OCI-LY3 (cell line): ENCODE results near the gene NBPF14.
"Not testable (repeated sequence)": the region's sequence is repeated elsewhere in the genome, so short reads cannot be mapped to it uniquely, and the experiment has no call there.

Experiments
- H2AFZ ChIP-seq: fragments of 200-600, 300-600 bp; shearing (Covaris generic); 2 replicates; pipeline ENCODE4 v1.6.0; 2014; ENCODE audit warnings: antibody characterized with exemption, low read depth, low read length
- H3K27ac ChIP-seq: fragments of 200-600, 300-600 bp; sonication (generic); 2 replicates; pipeline ENCODE4 v1.5.1; 2014; ENCODE audit warnings: mild to moderate bottlenecking, low read length, moderate library complexity, mixed read lengths
- H3K27me3 ChIP-seq: fragments of 200-600, 300-600 bp; sonication (generic); 2 replicates; pipeline ENCODE4 v1.6.1; 2014; ENCODE audit warnings: low read depth, low read length, mixed read lengths
- H3K36me3 ChIP-seq: fragments of 200-600, 300-600 bp; sonication (generic); replicated peaks from 2 replicates; pipeline ENCODE3; 2014; ENCODE audit warnings: low read depth, low read length, mixed read lengths
- H3K4me1 ChIP-seq: fragments of 300-600, 200-600 bp; sonication (generic); 2 replicates; pipeline ENCODE4 v1.6.1; 2014; ENCODE audit warnings: low read length, mixed read lengths
- H3K4me2 ChIP-seq: fragments of 200-600, 300-600 bp; sonication (generic); 2 replicates; pipeline ENCODE4 v1.6.1; 2014; ENCODE audit warnings: low read length, mixed read lengths
- H3K4me3 ChIP-seq: fragments of 300-600, 200-600 bp; sonication (generic); 2 replicates; pipeline ENCODE4 v1.5.1; 2014; ENCODE audit warnings: antibody characterized with exemption, mild to moderate bottlenecking, low read length, moderate library complexity
- H3K79me2 ChIP-seq: fragments of 300-600, 200-600 bp; shearing (Covaris generic); 2 replicates; pipeline ENCODE4 v1.6.1; 2014; ENCODE audit warnings: mild to moderate bottlenecking, low read length, mixed read lengths
- H3K9ac ChIP-seq: fragments of 300-600, 200-600 bp; shearing (Covaris generic); 2 replicates; pipeline ENCODE4 v1.6.0; 2014; ENCODE audit warnings: mild to moderate bottlenecking, low read length, moderate library complexity
- H3K9me3 ChIP-seq: fragments of 200-600, 300-600 bp; shearing (Covaris generic); 2 replicates; pipeline ENCODE4 v1.6.1; 2014; ENCODE audit warnings: low read length, mixed read lengths; ENCODE audit not compliant: insufficient read depth
- H4K20me1 ChIP-seq: fragments of 200-600, 300-600 bp; sonication (generic); 2 replicates; pipeline ENCODE4 v1.6.1; 2016; ENCODE audit warnings: low read length, mixed read lengths; ENCODE audit not compliant: insufficient read depth

The NBPF14 gene

GRCh38 chr1:148595911-148596310 lies at the start of gene NBPF14:
Gene NBPF14 (minus strand): TSS chr1:148596011. CDS start chr1:148595717, 294 bp downstream.
- H3K36me3 ChIP-seq, H2AFZ ChIP-seq, H3K4me1 ChIP-seq, H3K4me3 ChIP-seq, H3K9me3 ChIP-seq, H3K4me2 ChIP-seq, H3K9ac ChIP-seq, H3K27me3 ChIP-seq, H3K27ac ChIP-seq, H4K20me1 ChIP-seq, H3K79me2 ChIP-seq: not testable (repeated sequence)

- not testable (repeated sequence) for H3K9ac ChIP-seq, H2AFZ ChIP-seq, H3K9me3 ChIP-seq, H3K4me1 ChIP-seq, H3K27ac ChIP-seq, H3K36me3 ChIP-seq, H3K4me2 ChIP-seq, H3K27me3 ChIP-seq, H4K20me1 ChIP-seq, H3K4me3 ChIP-seq, H3K79me2 ChIP-seq
Observed at GRCh38 chr1:148625451-148625850, 29.6 kb upstream of the NBPF14 start.

DNA sequence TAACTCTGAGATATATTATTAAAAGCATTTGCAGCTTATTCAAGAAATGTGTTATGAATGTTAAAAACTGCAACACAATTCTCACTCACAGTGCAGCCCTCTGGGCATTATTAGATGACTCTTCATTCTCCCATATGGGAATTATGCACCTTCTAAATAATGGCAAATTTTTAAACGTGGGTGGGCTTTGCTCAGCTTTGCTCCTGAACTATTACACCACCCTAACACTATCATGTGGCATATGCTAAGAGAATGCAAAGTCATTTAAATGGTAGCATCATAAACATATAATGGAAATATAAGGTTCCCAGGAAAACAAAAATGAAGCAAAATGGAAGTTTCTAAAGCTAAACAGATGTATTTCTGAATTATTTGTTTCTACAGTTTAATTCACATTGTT lies 22.4 kb upstream of the NBPF14 start:
- not testable (repeated sequence) for H3K9me3 ChIP-seq, H3K4me1 ChIP-seq, H3K4me2 ChIP-seq, H2AFZ ChIP-seq, H3K4me3 ChIP-seq, H3K27ac ChIP-seq, H3K27me3 ChIP-seq, H3K79me2 ChIP-seq, H3K9ac ChIP-seq, H4K20me1 ChIP-seq, H3K36me3 ChIP-seq

GRCh38 chr1:148605266-148605665 lies 9.5 kb upstream of the NBPF14 start:
- not testable (repeated sequence) for H3K4me3 ChIP-seq, H3K79me2 ChIP-seq, H3K9me3 ChIP-seq, H4K20me1 ChIP-seq, H3K4me2 ChIP-seq, H3K4me1 ChIP-seq, H2AFZ ChIP-seq, H3K27ac ChIP-seq, H3K9ac ChIP-seq, H3K36me3 ChIP-seq, H3K27me3 ChIP-seq

GRCh38 chr1:148595360-148595759 lies 451 bp downstream of the NBPF14 start:
- H4K20me1 ChIP-seq, H3K9me3 ChIP-seq, H3K4me3 ChIP-seq, H3K79me2 ChIP-seq, H3K4me1 ChIP-seq, H3K27me3 ChIP-seq, H3K9ac ChIP-seq, H3K27ac ChIP-seq, H3K4me2 ChIP-seq, H2AFZ ChIP-seq, H3K36me3 ChIP-seq: not testable (repeated sequence)

DNA sequence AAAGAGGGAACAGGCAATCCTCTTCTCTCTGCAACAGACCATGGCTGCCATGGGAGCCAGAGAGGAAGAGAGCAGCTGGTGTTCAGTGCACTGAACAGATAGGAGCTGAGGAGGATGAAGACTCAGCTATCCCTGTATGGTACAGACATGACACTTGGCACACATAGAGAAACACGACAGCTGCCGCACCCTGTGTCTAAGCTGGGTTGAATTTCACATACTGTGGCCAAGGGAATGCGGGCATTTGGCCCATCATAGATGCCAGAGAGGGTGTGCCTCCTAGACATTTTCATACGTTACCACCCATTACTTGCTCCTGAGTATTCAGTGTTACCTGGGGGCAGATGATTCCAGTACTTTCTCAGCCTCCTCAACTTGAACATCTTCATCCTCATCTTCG lies 4.7 kb downstream of the NBPF14 start:
- not testable (repeated sequence) for H3K4me2 ChIP-seq, H3K27ac ChIP-seq, H3K9ac ChIP-seq

DNA sequence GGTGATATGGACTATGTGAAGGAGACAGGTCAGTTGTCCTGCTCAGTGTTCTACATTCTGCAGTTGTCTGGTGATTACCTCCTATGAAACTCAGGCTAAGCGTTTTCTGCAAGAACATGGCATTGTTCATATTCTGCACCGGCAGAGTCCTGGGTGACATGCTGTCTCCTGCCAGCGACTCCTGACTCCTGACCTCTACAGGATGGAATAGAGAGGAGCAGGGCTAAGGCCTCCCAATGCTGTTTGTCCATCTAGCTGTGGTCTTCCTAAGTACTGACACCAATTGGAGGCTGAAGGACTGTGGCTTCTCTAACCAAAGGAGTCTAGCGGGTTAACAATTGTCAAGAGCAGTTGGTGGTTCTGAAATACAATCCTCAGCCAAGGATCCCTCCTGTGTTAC lies 63.7 kb downstream of the NBPF14 start:
- H3K4me2 ChIP-seq, H3K4me1 ChIP-seq, H4K20me1 ChIP-seq, H3K9me3 ChIP-seq, H3K27me3 ChIP-seq, H3K27ac ChIP-seq, H3K79me2 ChIP-seq, H3K36me3 ChIP-seq, H2AFZ ChIP-seq, H3K9ac ChIP-seq, H3K4me3 ChIP-seq: not testable (repeated sequence)

More for the DNA sequence above, 4.7 kb downstream of the NBPF14 start:
- H3K9me3 ChIP-seq, H3K4me3 ChIP-seq, H2AFZ ChIP-seq, H3K36me3 ChIP-seq, H4K20me1 ChIP-seq, H3K27me3 ChIP-seq, H3K4me1 ChIP-seq, H3K79me2 ChIP-seq: not testable (repeated sequence)

GRCh38 chr1:148529101-148529567 lies 66.7 kb downstream of the NBPF14 start:
- H2AFZ ChIP-seq, H3K9me3 ChIP-seq, H3K9ac ChIP-seq, H3K4me1 ChIP-seq, H3K27ac ChIP-seq, H3K36me3 ChIP-seq, H3K27me3 ChIP-seq, H4K20me1 ChIP-seq, H3K79me2 ChIP-seq: not testable (repeated sequence)
- peak overlapping the region; percentile 57 for H3K4me3 ChIP-seq
- peak overlapping the region; percentile 42; the same call in 1 of the 2 replicates for H3K4me2 ChIP-seq

DNA sequence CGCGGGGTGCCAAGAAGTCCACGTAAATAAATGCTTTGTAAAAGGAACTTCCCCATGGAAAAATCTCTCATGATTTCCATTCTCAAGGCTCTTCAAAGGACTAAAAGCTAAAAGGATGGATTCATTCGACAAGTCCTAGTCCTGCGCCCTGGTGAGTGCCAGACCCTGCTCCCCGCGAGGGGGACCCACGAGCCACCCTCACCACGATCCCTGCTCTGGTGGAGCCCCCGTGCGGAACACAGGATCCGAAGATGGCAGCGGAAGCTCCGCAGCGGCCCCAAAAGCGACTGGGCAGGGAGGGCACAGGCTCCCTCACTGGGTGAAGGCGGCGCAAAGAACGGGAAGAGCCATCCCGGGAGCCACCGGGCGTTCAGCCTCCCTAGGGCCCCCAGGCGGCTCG lies 67.2 kb downstream of the NBPF14 start:
- H3K27me3 ChIP-seq, H3K4me1 ChIP-seq, H3K4me3 ChIP-seq, H3K9ac ChIP-seq, H3K79me2 ChIP-seq, H4K20me1 ChIP-seq, H3K9me3 ChIP-seq, H2AFZ ChIP-seq, H3K36me3 ChIP-seq, H3K27ac ChIP-seq, H3K4me2 ChIP-seq: not testable (repeated sequence)

DNA sequence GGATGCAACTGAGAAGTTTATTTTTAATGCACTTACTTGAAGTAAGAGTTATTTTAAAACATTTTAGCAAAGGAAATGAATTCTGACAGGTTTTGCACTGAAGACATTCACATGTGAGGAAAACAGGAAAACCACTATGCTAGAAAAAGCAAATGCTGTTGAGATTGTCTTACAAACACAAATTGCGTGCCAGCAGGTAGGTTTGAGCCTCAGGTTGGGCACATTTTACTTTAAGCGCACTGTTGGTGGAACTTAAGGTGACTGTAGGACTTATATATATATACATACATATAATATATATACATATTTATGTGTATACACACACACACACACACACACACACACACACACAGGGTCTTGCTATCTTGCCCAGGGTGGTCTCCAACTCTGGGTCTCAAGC lies 69.2 kb downstream of the NBPF14 start:
- H4K20me1 ChIP-seq, H3K36me3 ChIP-seq, H3K79me2 ChIP-seq, H3K4me3 ChIP-seq, H3K4me1 ChIP-seq, H3K27ac ChIP-seq, H3K4me2 ChIP-seq, H3K27me3 ChIP-seq, H3K9me3 ChIP-seq, H3K9ac ChIP-seq, H2AFZ ChIP-seq: not testable (repeated sequence)
